OCI-LY1 (cell line): ENCODE measurements around the gene L1CAM.

ENCODE experiments used
- H2AFZ ChIP-seq: fragments of 200-600 bp; sonication (generic), shearing (Covaris generic); 2 replicates; pipeline ENCODE4 v1.6.0; 2014; ENCODE audit warnings: antibody characterized with exemption, mild to moderate bottlenecking, low read length
- H3F3A ChIP-seq: fragments of 200-600 bp; sonication (generic), shearing (Covaris generic); 2 replicates; pipeline ENCODE4 v1.6.0; 2014; ENCODE audit warnings: mild to moderate bottlenecking, antibody characterized with exemption, low read length, moderate library complexity; ENCODE audit not compliant: insufficient read depth
- H3K27ac ChIP-seq: fragments of 200-600 bp; sonication (generic); 2 replicates; pipeline ENCODE4 v1.5.1; 2014; ENCODE audit warnings: low read length, mixed run types, mild to moderate bottlenecking, low read depth; ENCODE audit not compliant: poor library complexity, severe bottlenecking
- H3K27me3 ChIP-seq: fragments of 200-600 bp; sonication (generic); 2 replicates; pipeline ENCODE4 v1.6.0; 2014; ENCODE audit warnings: antibody characterized with exemption, mild to moderate bottlenecking, low read length, moderate library complexity; ENCODE audit not compliant: insufficient read depth
- H3K36me3 ChIP-seq: fragments of 200-600 bp; sonication (generic); 2 replicates; pipeline ENCODE4 v1.6.1; 2014; ENCODE audit warnings: mild to moderate bottlenecking, antibody characterized with exemption, low read length, moderate library complexity, mixed read lengths; ENCODE audit not compliant: insufficient read depth
- H3K4me1 ChIP-seq: fragments of 200-600 bp; sonication (generic); 2 replicates; pipeline ENCODE4 v1.5.1; 2014; ENCODE audit warnings: mild to moderate bottlenecking, low read length, moderate library complexity; ENCODE audit not compliant: insufficient read depth, severe bottlenecking
- H3K4me2 ChIP-seq: fragments of 200-600 bp; sonication (generic), shearing (Covaris generic); 2 replicates; pipeline ENCODE4 v1.6.1; 2014; ENCODE audit warnings: low read length
- H3K4me3 ChIP-seq: fragments of 200-600 bp; sonication (generic); 2 replicates; pipeline ENCODE4 v1.5.1; 2014; ENCODE audit warnings: low read length, low read depth, mild to moderate bottlenecking, mixed read lengths; ENCODE audit not compliant: poor library complexity, severe bottlenecking
- H3K79me2 ChIP-seq: fragments of 200-600 bp; shearing (Covaris generic); 2 replicates; pipeline ENCODE4 v1.6.1; 2016; ENCODE audit warnings: mixed run types, low read length, mixed read lengths; ENCODE audit not compliant: insufficient read depth
- H3K9ac ChIP-seq: fragments of 200-600 bp; sonication (generic), shearing (Covaris generic); 2 replicates; pipeline ENCODE4 v1.6.1; 2014; ENCODE audit warnings: mild to moderate bottlenecking, low read length, mixed read lengths
- H3K9me2 ChIP-seq: fragments of 200-600 bp; sonication (generic), shearing (Covaris generic); 2 replicates; pipeline ENCODE4 v1.6.1; 2014; ENCODE audit warnings: low read depth, mild to moderate bottlenecking, low read length, mixed read lengths
- H3K9me3 ChIP-seq: fragments of 200-600 bp; shearing (Covaris generic); 2 replicates; pipeline ENCODE4 v1.6.1; 2014; ENCODE audit warnings: low read length, mixed read lengths
- H4K20me1 ChIP-seq: fragments of 200-600 bp; sonication (generic), shearing (Covaris generic); 2 replicates; pipeline ENCODE4 v1.6.0; 2016; ENCODE audit warnings: mild to moderate bottlenecking, low read length; ENCODE audit not compliant: insufficient read depth
- CTCF ChIP-seq: fragments of 200-600 bp; sonication (generic), shearing (Covaris generic); IDR thresholded peaks from 2 replicates; pipeline ENCODE4 v1.5.1; 2017; ENCODE audit warnings: mild to moderate bottlenecking, antibody characterized with exemption, low read length, moderate library complexity, mixed read lengths
- EZH2 ChIP-seq: fragments of 200-600 bp; sonication (generic), shearing (Covaris generic); IDR thresholded peaks from 2 replicates; pipeline ENCODE4 v1.8.0; 2017; ENCODE audit warnings: borderline replicate concordance, mixed run types, mild to moderate bottlenecking, antibody characterized with exemption, low read length, moderate library complexity, mixed read lengths

The L1CAM gene

GRCh38 chrX:153812220-153812619 lies 73.8 kb downstream of the L1CAM start:
- H3K9ac ChIP-seq, result no peak overlapping the region
- H3K9me2 ChIP-seq, result no peaks in the 10 kb centered on the region
- H3K27ac ChIP-seq, result no peak overlapping the region
- TF ChIP-seq EZH2 (no peak), CTCF (no peak)
- H3K36me3 ChIP-seq, result no peaks in the 10 kb centered on the region
- H3K27me3 ChIP-seq, result no peaks in the 10 kb centered on the region
- H3K79me2 ChIP-seq, result no peaks in the 10 kb centered on the region
- H3K9me3 ChIP-seq, result no peaks in the 10 kb centered on the region
- no peak overlapping the region for H3K4me2 ChIP-seq
- H3K4me1 ChIP-seq, result no peaks in the 10 kb centered on the region
- no peaks in the 10 kb centered on the region for H3F3A ChIP-seq
- H4K20me1 ChIP-seq, result no peaks in the 10 kb centered on the region
- H2AFZ ChIP-seq, result no peak overlapping the region
- H3K4me3 ChIP-seq, result no peak overlapping the region
